ENCODE measurements around the gene CTNNA2.

DNA sequence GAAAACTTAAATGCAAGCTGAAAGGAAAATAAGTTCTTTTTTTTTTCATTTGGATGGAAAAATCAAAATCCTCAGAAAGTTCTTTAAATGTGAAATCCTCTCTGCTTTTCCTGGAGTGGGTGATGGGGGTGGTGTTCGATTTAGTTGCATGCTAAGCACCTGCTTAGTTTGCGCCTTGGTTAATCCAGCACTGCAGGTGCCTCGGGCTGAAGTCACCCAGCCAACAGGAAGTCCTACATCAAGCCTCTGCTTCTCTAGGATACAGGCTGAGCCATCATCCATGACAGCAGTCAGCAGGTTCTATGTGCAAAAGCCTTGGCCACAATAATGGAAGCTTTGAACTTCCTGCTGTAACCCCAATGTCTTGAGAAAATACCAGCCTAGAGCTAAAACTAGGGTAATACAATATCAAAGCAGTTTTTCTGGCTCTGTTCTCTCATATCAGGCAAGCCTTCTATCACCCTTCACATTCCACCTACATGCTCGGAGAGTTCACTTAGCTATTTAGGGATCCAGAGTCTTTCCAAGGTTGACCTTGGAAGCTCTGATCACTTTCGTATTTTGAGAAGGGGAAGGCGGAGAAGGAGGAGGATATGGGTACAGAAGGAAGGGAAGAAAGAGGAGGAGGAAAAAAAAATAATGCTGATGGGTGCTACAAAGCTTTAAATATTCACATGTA, 907.8 kb downstream of the CTNNA2 start:
- TF ChIP-seq, protein P1, sequence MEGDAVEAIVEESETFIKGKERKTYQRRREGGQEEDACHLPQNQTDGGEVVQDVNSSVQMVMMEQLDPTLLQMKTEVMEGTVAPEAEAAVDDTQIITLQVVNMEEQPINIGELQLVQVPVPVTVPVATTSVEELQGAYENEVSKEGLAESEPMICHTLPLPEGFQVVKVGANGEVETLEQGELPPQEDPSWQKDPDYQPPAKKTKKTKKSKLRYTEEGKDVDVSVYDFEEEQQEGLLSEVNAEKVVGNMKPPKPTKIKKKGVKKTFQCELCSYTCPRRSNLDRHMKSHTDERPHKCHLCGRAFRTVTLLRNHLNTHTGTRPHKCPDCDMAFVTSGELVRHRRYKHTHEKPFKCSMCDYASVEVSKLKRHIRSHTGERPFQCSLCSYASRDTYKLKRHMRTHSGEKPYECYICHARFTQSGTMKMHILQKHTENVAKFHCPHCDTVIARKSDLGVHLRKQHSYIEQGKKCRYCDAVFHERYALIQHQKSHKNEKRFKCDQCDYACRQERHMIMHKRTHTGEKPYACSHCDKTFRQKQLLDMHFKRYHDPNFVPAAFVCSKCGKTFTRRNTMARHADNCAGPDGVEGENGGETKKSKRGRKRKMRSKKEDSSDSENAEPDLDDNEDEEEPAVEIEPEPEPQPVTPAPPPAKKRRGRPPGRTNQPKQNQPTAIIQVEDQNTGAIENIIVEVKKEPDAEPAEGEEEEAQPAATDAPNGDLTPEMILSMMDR (IDR thresholded peaks at IDR 0.05): no peak
- no peak for TF ChIP-seq POLR2A (IDR thresholded peaks at IDR 0.05)

All from vagina (tissue), 2 donors.